Measurements from ENCODE around the gene CTTN.
A peak's percentile ranks its signal among the peaks of the same experiment; 100 is the strongest.

Gene CTTN

GRCh38 chr11:70397983-70398833, at the start of gene CTTN:
TSS of gene CTTN (plus strand) at chr11:70398529. CDS start at chr11:70407298, 8,769 bp downstream.
- peak; percentile 41 for DNase-seq (ENCODE audit: low read depth)

- no peak for DNase-seq (ENCODE audit: low read depth)
Measured at GRCh38 chr11:70348608-70349007, 49.7 kb upstream of the CTTN start.

GRCh38 chr11:70351646-70352045, 46.7 kb upstream of the CTTN start:
- no peak for DNase-seq (ENCODE audit: low read depth)

- no peak for DNase-seq (ENCODE audit: low read depth)
Measured at GRCh38 chr11:70352100-70352499, 46.2 kb upstream of the CTTN start.

GRCh38 chr11:70352601-70353000, 45.7 kb upstream of the CTTN start:
- no peak for DNase-seq (ENCODE audit: low read depth)

GRCh38 chr11:70353329-70353728, 45.0 kb upstream of the CTTN start:
- DNase-seq (ENCODE audit: low read depth), result no peak

- no peak for DNase-seq (ENCODE audit: low read depth)
Measured at GRCh38 chr11:70353900-70354568, 44.3 kb upstream of the CTTN start.

- DNase-seq (ENCODE audit: low read depth), result no peak
Measured at GRCh38 chr11:70354629-70355028, 43.7 kb upstream of the CTTN start.

- DNase-seq (ENCODE audit: low read depth), result no peak
Measured at GRCh38 chr11:70358753-70359152, 39.6 kb upstream of the CTTN start.

GRCh38 chr11:70359451-70360205, 38.7 kb upstream of the CTTN start:
- DNase-seq (ENCODE audit: low read depth), result no peak

GRCh38 chr11:70360211-70360610, 38.1 kb upstream of the CTTN start:
- DNase-seq (ENCODE audit: low read depth), result no peak

- no peak for DNase-seq (ENCODE audit: low read depth)
Measured at GRCh38 chr11:70364178-70364577, 34.2 kb upstream of the CTTN start.

GRCh38 chr11:70364745-70365543, 33.4 kb upstream of the CTTN start:
- DNase-seq (ENCODE audit: low read depth), result no peak

- DNase-seq (ENCODE audit: low read depth), result no peak
Measured at GRCh38 chr11:70365544-70365927, 32.8 kb upstream of the CTTN start.

- no peak for DNase-seq (ENCODE audit: low read depth)
Measured at GRCh38 chr11:70367071-70367470, 31.3 kb upstream of the CTTN start.

GRCh38 chr11:70368961-70369360, 29.4 kb upstream of the CTTN start:
- DNase-seq (ENCODE audit: low read depth), result peak; percentile 14

- no peak for DNase-seq (ENCODE audit: low read depth)
Measured at GRCh38 chr11:70371241-70371640, 27.1 kb upstream of the CTTN start.

GRCh38 chr11:70372076-70372475, 26.3 kb upstream of the CTTN start:
- DNase-seq (ENCODE audit: low read depth), result no peak

GRCh38 chr11:70376621-70377020, 21.7 kb upstream of the CTTN start:
- DNase-seq (ENCODE audit: low read depth), result no peak

GRCh38 chr11:70377645-70378044, 20.7 kb upstream of the CTTN start:
- DNase-seq (ENCODE audit: low read depth), result no peak

GRCh38 chr11:70378506-70379134, 19.7 kb upstream of the CTTN start:
- no peak for DNase-seq (ENCODE audit: low read depth)
